GM23248 (cell line): Measurements from ENCODE around the gene MRPS2.

Experiments used
- EZH2 ChIP-seq: fragments of 200-600 bp; sonication (generic); IDR thresholded peaks from 2 replicates; pipeline ENCODE4 v1.6.1; 2018; ENCODE audit warnings: antibody characterized with exemption, mild to moderate bottlenecking; ENCODE audit not compliant: insufficient read depth, poor library complexity, severe bottlenecking
- EZH2phosphoT487 ChIP-seq: fragments of 200-600 bp; sonication (generic); IDR thresholded peaks from 2 replicates; pipeline ENCODE4 v1.6.1; 2018; ENCODE audit warnings: antibody characterized with exemption, moderate library complexity, mild to moderate bottlenecking, low read depth; ENCODE audit not compliant: insufficient read depth

- TF ChIP-seq EZH2 (no peak), EZH2phosphoT487 (no peak)
Measured at GRCh38 chr9:135498381-135499126, 1.9 kb upstream of the MRPS2 start.
